Trophoblast cell (in vitro differentiated cells and primary cell): ENCODE measurements around the gene ZNF524.

Experiments
- DNase-seq, 2 donors: peaks; one replicate each; pipeline ENCODE4 v3.0.0-alpha.2; 2016
- H2AFZ ChIP-seq: 2 replicates; pipeline ENCODE4 v1.6.1; 2013; ENCODE audit warnings: low read length, moderate library complexity, mild to moderate bottlenecking; ENCODE audit not compliant: insufficient read depth, poor library complexity
- H2AK5ac ChIP-seq: 2 replicates; pipeline ENCODE4 v1.6.1; 2013; ENCODE audit warnings: mild to moderate bottlenecking, low read length
- H2BK120ac ChIP-seq: 2 replicates; pipeline ENCODE4 v1.6.1; 2013; ENCODE audit warnings: low read length, mild to moderate bottlenecking, moderate library complexity; ENCODE audit not compliant: insufficient read depth, poor library complexity
- H2BK12ac ChIP-seq: 2 replicates; pipeline ENCODE4 v1.6.1; 2013; ENCODE audit warnings: mild to moderate bottlenecking, low read length, moderate library complexity
- H2BK5ac ChIP-seq: 2 replicates; pipeline ENCODE4 v1.6.1; 2013; ENCODE audit warnings: low read length, low read depth, moderate library complexity, mild to moderate bottlenecking; ENCODE audit not compliant: poor library complexity
- H3K14ac ChIP-seq: 2 replicates; pipeline ENCODE4 v1.6.1; 2013; ENCODE audit warnings: mild to moderate bottlenecking, low read length
- H3K18ac ChIP-seq: 2 replicates; pipeline ENCODE4 v1.6.1; 2013; ENCODE audit warnings: mild to moderate bottlenecking, low read length
- H3K23ac ChIP-seq: 2 replicates; pipeline ENCODE4 v1.6.1; 2013; ENCODE audit warnings: low read length
- H3K27ac ChIP-seq: 2 replicates; pipeline ENCODE4 v1.5.1; 2013; ENCODE audit warnings: low read depth, mild to moderate bottlenecking, inconsistent platforms, low read length, moderate library complexity
- H3K27me3 ChIP-seq: 2 replicates; pipeline ENCODE4 v1.6.1; 2013; ENCODE audit warnings: inconsistent platforms, mild to moderate bottlenecking, low read length, moderate library complexity; ENCODE audit not compliant: insufficient read depth
- H3K36me3 ChIP-seq, 2 experiments: 1 replicate in 1 of 2; 2 replicates in 1 of 2; pipeline ENCODE4 v1.6.1; 2013; ENCODE audit warnings: low read length in 2 of 2, mild to moderate bottlenecking in 2 of 2, moderate library complexity in 1 of 2; ENCODE audit not compliant: insufficient read depth in 2 of 2, control insufficient read depth in 1 of 2
- H3K4ac ChIP-seq: 2 replicates; pipeline ENCODE4 v1.6.1; 2013; ENCODE audit warnings: low read depth, mild to moderate bottlenecking, low read length, moderate library complexity
- H3K4me1 ChIP-seq, 2 experiments: 1 replicate in 1 of 2; 2 replicates in 1 of 2; pipeline ENCODE4 v1.6.1; 2013; ENCODE audit warnings: low read length in 2 of 2, mild to moderate bottlenecking in 2 of 2, moderate library complexity in 1 of 2; ENCODE audit not compliant: insufficient read depth in 2 of 2, control insufficient read depth in 1 of 2
- H3K4me2 ChIP-seq: 2 replicates; pipeline ENCODE4 v1.6.1; 2013; ENCODE audit warnings: inconsistent platforms, mild to moderate bottlenecking, low read length, moderate library complexity
- H3K4me3 ChIP-seq: 2 replicates; pipeline ENCODE4 v1.5.1; 2013; ENCODE audit warnings: mild to moderate bottlenecking, low read depth, low read length, inconsistent platforms
- H3K79me1 ChIP-seq: one replicate; pipeline ENCODE4 v1.6.1; 2013; ENCODE audit warnings: low read length
- H3K79me2 ChIP-seq: 2 replicates; pipeline ENCODE4 v1.6.1; 2013; ENCODE audit warnings: low read length, mild to moderate bottlenecking; ENCODE audit not compliant: control insufficient read depth, insufficient read depth, poor library complexity
- H3K9ac ChIP-seq: 2 replicates; pipeline ENCODE4 v1.6.1; 2013; ENCODE audit warnings: mild to moderate bottlenecking, low read length
- H3K9me3 ChIP-seq: 2 replicates; pipeline ENCODE4 v1.6.1; 2013; ENCODE audit warnings: low read depth, mild to moderate bottlenecking, control low read depth, inconsistent platforms, low read length; ENCODE audit not compliant: insufficient read depth
- H4K12ac ChIP-seq: 2 replicates; pipeline ENCODE4 v1.6.1; 2013; ENCODE audit warnings: low read depth, mild to moderate bottlenecking, low read length, moderate library complexity
- H4K8ac ChIP-seq: 2 replicates; pipeline ENCODE4 v1.6.1; 2013; ENCODE audit warnings: low read depth, mild to moderate bottlenecking, low read length, moderate library complexity
- H4K91ac ChIP-seq: one replicate; pipeline ENCODE4 v1.6.1; 2013; ENCODE audit warnings: low read depth, mild to moderate bottlenecking, low read length, moderate library complexity
- WGBS: extraction: QIAGEN DNeasy Blood & Tissue Kit; methylation state at CpG from one replicate; pipeline ENCODE4 v1.1.7; 2013; ENCODE audit warnings: missing lambda C conversion rate; ENCODE audit not compliant: insufficient read length, insufficient coverage; ENCODE audit errors: extremely low coverage; 5-methylcytosine and 5-hydroxymethylcytosine counted together

The ZNF524 gene

GRCh38 chr19:55591555-55591954, 8.5 kb upstream of the ZNF524 start:
- Histone ChIP-seq H3K4ac (no peak overlapping the region), H4K8ac (no peak overlapping the region), H3K79me2 (no peaks in the 10 kb centered on the region), H3K9ac (no peak overlapping the region), H2BK5ac (no peak overlapping the region), H3K23ac (no peak overlapping the region), H3K27me3 (no peaks in the 10 kb centered on the region), H3K4me2 (no peak overlapping the region), H4K12ac (no peak overlapping the region), H3K9me3 (peaks cover 3% of the 10 kb centered on the region), H2AFZ (no peak overlapping the region), H2BK120ac (no peak overlapping the region), H3K14ac (no peak overlapping the region), H2AK5ac (no peak overlapping the region), H4K91ac (no peak overlapping the region), H3K4me3 (no peak overlapping the region), H3K36me3 (peaks cover 27 to 42% of the 10 kb centered on the region in 2 experiments), H3K79me1 (peaks cover 6% of the 10 kb centered on the region), H2BK12ac (no peak overlapping the region), H3K27ac (no peak overlapping the region), H3K4me1 (peaks cover 5 to 6% of the 10 kb centered on the region in 2 experiments), H3K18ac (no peak overlapping the region)
- no peak for DNase-seq
- no CpG with 5 or more reads among the region's 10 CpGs for WGBS

DNA sequence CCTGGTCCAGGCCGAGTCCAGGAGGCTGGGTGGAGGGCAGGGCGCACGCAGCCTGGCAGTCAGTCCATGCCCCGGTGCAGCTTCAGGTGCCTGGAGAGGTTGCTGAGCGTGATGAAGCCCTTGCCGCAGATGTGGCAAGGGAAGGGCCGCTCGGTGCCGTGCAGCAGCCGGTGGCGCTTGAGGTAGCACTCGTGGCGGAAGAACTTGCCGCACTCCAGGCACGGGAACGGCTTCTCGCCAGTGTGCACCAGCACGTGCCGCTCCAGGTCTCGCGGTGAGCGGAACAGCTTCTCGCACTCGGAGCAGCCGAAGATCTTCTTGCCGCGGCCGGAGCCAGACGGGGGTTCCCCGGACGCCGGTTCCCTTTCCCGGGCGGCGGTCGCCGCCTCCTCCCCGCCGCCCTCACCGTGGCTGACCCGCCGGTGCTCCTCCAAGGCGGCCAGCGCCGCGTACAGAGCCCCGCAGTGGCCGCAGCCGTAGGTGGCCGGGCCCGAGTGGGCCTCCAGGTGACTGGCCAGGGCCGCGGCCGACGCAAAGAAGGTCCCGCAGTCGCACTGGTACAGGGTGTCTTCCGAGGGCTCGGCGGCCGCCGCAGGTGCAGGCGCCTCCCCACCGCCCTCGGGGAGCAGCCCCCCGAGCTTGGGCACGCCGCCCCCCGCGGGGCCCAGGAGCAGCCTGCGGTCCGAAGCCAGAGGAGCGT, 7.5 kb upstream of the ZNF524 start:
- H3K14ac ChIP-seq, result no peak overlapping the region
- H3K9ac ChIP-seq, result no peak overlapping the region
- no peak overlapping the region for H2AFZ ChIP-seq
- DNase-seq, result no peak
- H3K4me1 ChIP-seq, result no peaks in the 10 kb centered on the region
- no peak overlapping the region for H3K18ac ChIP-seq
- H4K8ac ChIP-seq, result no peak overlapping the region
- no peak overlapping the region for H3K23ac ChIP-seq
- peaks cover 33 to 48% of the 10 kb centered on the region in 2 experiments for H3K36me3 ChIP-seq
- no peak overlapping the region for H3K4me2 ChIP-seq
- WGBS, result no CpG with 5 or more reads among the region's 73 CpGs
- H2BK120ac ChIP-seq, result no peak overlapping the region
- no peak overlapping the region for H3K4me3 ChIP-seq
- H4K91ac ChIP-seq, result no peak overlapping the region
- H4K12ac ChIP-seq, result no peak overlapping the region
- peaks cover 3% of the 10 kb centered on the region for H3K9me3 ChIP-seq
- H2AK5ac ChIP-seq, result no peak overlapping the region
- H2BK5ac ChIP-seq, result no peak overlapping the region
- H3K4ac ChIP-seq, result no peak overlapping the region
- no peaks in the 10 kb centered on the region for H3K79me2 ChIP-seq
- H3K27ac ChIP-seq, result no peak overlapping the region
- H3K27me3 ChIP-seq, result no peaks in the 10 kb centered on the region
- no peak overlapping the region for H2BK12ac ChIP-seq
- no peaks in the 10 kb centered on the region for H3K79me1 ChIP-seq

GRCh38 chr19:55593096-55593772, 6.9 kb upstream of the ZNF524 start:
- no CpG with 5 or more reads among the region's 68 CpGs for WGBS
- H3K14ac ChIP-seq, result no peak overlapping the region

GRCh38 chr19:55594996-55595545, 5.0 kb upstream of the ZNF524 start:
- Histone ChIP-seq H2AK5ac (no peak overlapping the region), H3K9me3 (peaks cover 3% of the 10 kb centered on the region), H3K14ac (no peak overlapping the region), H3K79me2 (peaks cover 6% of the 10 kb centered on the region), H3K4me3 (no peak overlapping the region), H2BK5ac (no peak overlapping the region), H3K9ac (no peak overlapping the region), H3K4me1 (no peaks in the 10 kb centered on the region), H2AFZ (no peak overlapping the region), H3K36me3 (peaks cover 35 to 49% of the 10 kb centered on the region in 2 experiments), H2BK120ac (no peak overlapping the region), H3K4ac (no peak overlapping the region), H3K27me3 (no peaks in the 10 kb centered on the region), H3K27ac (no peak overlapping the region), H4K12ac (no peak overlapping the region), H3K4me2 (no peak overlapping the region), H3K18ac (no peak overlapping the region), H4K91ac (no peak overlapping the region), H4K8ac (no peak overlapping the region), H3K79me1 (peaks cover 11% of the 10 kb centered on the region), H3K23ac (no peak overlapping the region), H2BK12ac (no peak overlapping the region)
- DNase-seq, result peak in 1 of 2 donors; percentile 31
- WGBS, result no CpG with 5 or more reads among the region's 4 CpGs

More at GRCh38 chr19:55593096-55593772, 6.9 kb upstream of the ZNF524 start:
- no peak overlapping the region for H2BK5ac ChIP-seq
- no peak overlapping the region for H3K4me3 ChIP-seq
- no peak overlapping the region for H3K23ac ChIP-seq
- H3K4ac ChIP-seq, result no peak overlapping the region
- no peak overlapping the region for H3K18ac ChIP-seq
- no peak overlapping the region for H3K9ac ChIP-seq
- no peak overlapping the region for H2AFZ ChIP-seq
- no peak overlapping the region for H2BK120ac ChIP-seq
- H2BK12ac ChIP-seq, result no peak overlapping the region
- H4K12ac ChIP-seq, result no peak overlapping the region
- H3K4me2 ChIP-seq, result no peak overlapping the region
- H3K27me3 ChIP-seq, result no peaks in the 10 kb centered on the region
- no peak overlapping the region for H4K91ac ChIP-seq
- no peaks in the 10 kb centered on the region for H3K79me1 ChIP-seq
- no peak overlapping the region for H4K8ac ChIP-seq
- no peaks in the 10 kb centered on the region for H3K4me1 ChIP-seq
- no peaks in the 10 kb centered on the region for H3K79me2 ChIP-seq
- DNase-seq, result no peak
- H3K27ac ChIP-seq, result no peak overlapping the region
- no peak overlapping the region for H2AK5ac ChIP-seq
- peaks cover 35 to 49% of the 10 kb centered on the region in 2 experiments for H3K36me3 ChIP-seq
- H3K9me3 ChIP-seq, result peaks cover 3% of the 10 kb centered on the region
